Common myeloid progenitor, CD34-positive (primary cell): ENCODE data around the gene KCNJ5.

Source experiments
- CTCF ChIA-PET: fragments of 350-600 bp; sonication (Branson Sonifier 250); formaldehyde crosslinking; loops from one replicate; lab custom pipeline; 2021; ENCODE audit warnings: antibody characterized with exemption; lab: Charles Lee
- POLR2A ChIA-PET: fragments of 350-600 bp; sonication (Branson Sonifier 250); formaldehyde crosslinking; loops from one replicate; lab custom pipeline; 2021; ENCODE audit warnings: antibody characterized with exemption; lab: Charles Lee
- DNase-seq, 3 donors: peaks; one replicate each; pipeline versions ENCODE4 v3.0.0 to v3.0.0-alpha.2; 2013
- H3K27ac ChIP-seq, 2 experiments: 1 replicate in 1 of 2; 2 replicates in 1 of 2; pipeline ENCODE4 v1.7.0; 2013; ENCODE audit warnings: inconsistent platforms in 2 of 2, low read length in 2 of 2, mild to moderate bottlenecking in 2 of 2, low read depth in 1 of 2, moderate library complexity in 1 of 2; ENCODE audit not compliant: severe bottlenecking in 2 of 2, insufficient read depth in 1 of 2, poor library complexity in 1 of 2
- H3K27me3 ChIP-seq, 5 experiments: replicated peaks in 2 of 5; 1 replicate in 3 of 5; 2 replicates in 2 of 5; pipeline versions ENCODE4 v1.6.1 to v1.7.0; 2013; ENCODE audit warnings: low read length in 4 of 5, mild to moderate bottlenecking in 2 of 5, moderate library complexity in 2 of 5, inconsistent platforms in 1 of 5; ENCODE audit not compliant: insufficient read depth in 5 of 5, control insufficient read depth in 4 of 5
- H3K36me3 ChIP-seq, 4 experiments: 1 replicate in 2 of 4; 2 replicates in 2 of 4; pipeline versions ENCODE4 v1.6.1 to v1.7.0; 2013; ENCODE audit warnings: low read length in 3 of 4, control low read depth in 1 of 4, mild to moderate bottlenecking in 1 of 4; ENCODE audit not compliant: control insufficient read depth in 4 of 4, insufficient read depth in 4 of 4
- H3K4me1 ChIP-seq, 4 experiments: 1 replicate in 3 of 4; 2 replicates in 1 of 4; pipeline versions ENCODE4 v1.6.1 to v1.7.1; 2013; ENCODE audit warnings: low read length in 3 of 4, mild to moderate bottlenecking in 3 of 4, control low read depth in 1 of 4, inconsistent platforms in 1 of 4, moderate library complexity in 1 of 4; ENCODE audit not compliant: control insufficient read depth in 4 of 4, insufficient read depth in 4 of 4; ENCODE audit errors: control extremely low read depth in 1 of 4
- H3K4me3 ChIP-seq, 7 experiments: 1 replicate in 4 of 7; 2 replicates in 3 of 7; pipeline versions ENCODE4 v1.5.1 to v1.7.0; 2013; ENCODE audit warnings: mild to moderate bottlenecking in 7 of 7, low read length in 6 of 7, moderate library complexity in 6 of 7, inconsistent platforms in 2 of 7, low read depth in 2 of 7, control low read depth in 1 of 7; ENCODE audit not compliant: insufficient read depth in 4 of 7, control insufficient read depth in 1 of 7; ENCODE audit errors: extremely low read depth in 1 of 7
- H3K9me3 ChIP-seq, 5 experiments: 1 replicate in 4 of 5; 2 replicates in 1 of 5; pipeline versions ENCODE4 v1.6.1 to v1.7.1; 2013; ENCODE audit warnings: low read length in 4 of 5, mild to moderate bottlenecking in 2 of 5, inconsistent platforms in 1 of 5, low read depth in 1 of 5, moderate library complexity in 1 of 5; ENCODE audit not compliant: control insufficient read depth in 4 of 5, insufficient read depth in 2 of 5; ENCODE audit errors: control extremely low read depth in 1 of 5
- WGBS: methylation state at CpG from one replicate; pipeline ENCODE4 v1.1.5; 2013; ENCODE audit not compliant: insufficient coverage; 5-methylcytosine and 5-hydroxymethylcytosine counted together

The KCNJ5 gene

GRCh38 chr11:128879817-128880216, 11.3 kb upstream of the KCNJ5 start:
- no peak for DNase-seq
- ChIA-PET CTCF (interaction anchor here (1.3 to 6.6 kb wide), 4 partner anchors 45 to 77 kb away, joined by 3 to 61 read pairs (median 20); no protein-coding TSS in a partner anchor), POLR2A (no interaction called here)
- WGBS: 97% methylated on average over 10 of the region's 12 CpGs
- Histone ChIP-seq H3K27ac (no peak overlapping the region), H3K9me3 (no peaks in the 10 kb centered on the region), H3K27me3 (peaks cover 0 to 10% (median 7%) of the 10 kb centered on the region in 5 experiments), H3K4me1 (no peaks in the 10 kb centered on the region), H3K4me3 (no peak overlapping the region), H3K36me3 (no peaks in the 10 kb centered on the region)

DNA sequence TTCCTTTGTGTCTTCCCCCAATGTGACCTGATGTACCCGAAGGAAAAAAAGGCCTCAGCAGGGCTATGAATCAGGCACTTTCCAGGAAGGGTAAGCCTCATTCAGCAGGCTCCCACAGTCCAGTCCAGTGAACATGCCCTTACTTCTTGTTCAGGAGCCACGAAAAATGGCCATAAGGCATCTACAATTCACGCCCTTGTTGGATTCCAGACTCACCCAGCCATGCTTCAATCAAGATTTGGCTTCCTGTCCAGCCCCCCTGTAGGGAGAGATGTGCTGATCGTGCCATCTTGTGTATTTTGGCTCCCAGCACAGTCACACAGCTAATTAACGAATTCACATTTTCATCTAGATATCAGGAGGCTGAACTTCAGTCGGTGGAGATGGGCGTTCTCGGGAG, 9.9 kb upstream of the KCNJ5 start:
- no peaks in the 10 kb centered on the region for H3K36me3 ChIP-seq
- DNase-seq: no peak
- POLR2A ChIA-PET: no interaction called here
- H3K9me3 ChIP-seq: no peaks in the 10 kb centered on the region
- no peaks in the 10 kb centered on the region for H3K4me1 ChIP-seq
- H3K27ac ChIP-seq: no peak overlapping the region
- CTCF ChIA-PET: interaction anchor here (0.8 to 6.6 kb wide), 10 partner anchors 11 to 709 kb away, joined by 3 to 61 read pairs (median 4); no protein-coding TSS in a partner anchor
- no peak overlapping the region for H3K4me3 ChIP-seq
- peaks cover 0 to 13% (median 7%) of the 10 kb centered on the region in 5 experiments for H3K27me3 ChIP-seq
- 95% methylated on average over 4 of the region's 8 CpGs for WGBS

- Histone ChIP-seq H3K36me3 (no peaks in the 10 kb centered on the region), H3K27ac (no peak overlapping the region), H3K4me3 (no peak overlapping the region), H3K27me3 (peaks cover 0 to 16% (median 7%) of the 10 kb centered on the region in 5 experiments), H3K4me1 (peaks cover 0 to 7% (median 0%) of the 10 kb centered on the region in 4 experiments), H3K9me3 (no peaks in the 10 kb centered on the region)
- WGBS: 93% methylated on average over 4 of the region's 5 CpGs
- CTCF ChIA-PET: interaction anchor here (0.9 to 6.6 kb wide), 5 partner anchors 67 to 92 kb away, joined by 3 to 61 read pairs (median 4); no protein-coding TSS in a partner anchor
- POLR2A ChIA-PET: no interaction called here
- no peak for DNase-seq
These were observed 8.7 kb upstream of the KCNJ5 start for GRCh38 chr11:128882451-128882850.

- Histone ChIP-seq H3K27ac (no peak overlapping the region), H3K4me1 (peaks cover 0 to 7% (median 0%) of the 10 kb centered on the region in 4 experiments), H3K4me3 (no peak overlapping the region), H3K27me3 (peaks cover under 1 to 22% (median 17%) of the 10 kb centered on the region in 5 experiments), H3K9me3 (peaks cover 0 to 2% (median 0%) of the 10 kb centered on the region in 5 experiments), H3K36me3 (no peaks in the 10 kb centered on the region)
- WGBS: 19% methylated on average over 4 of the region's 4 CpGs
- DNase-seq: no peak
- ChIA-PET CTCF (interaction anchor here (1.0 to 13.0 kb wide), 11 partner anchors 9 to 726 kb away, joined by 3 to 640 read pairs (median 5); partner anchors contain the start of gene TP53AIP1), POLR2A (interaction anchor here (2.0 kb wide), 1 partner anchor 64 kb away, joined by 9 read pairs; no protein-coding TSS in a partner anchor)
These were observed 7.1 kb upstream of the KCNJ5 start for GRCh38 chr11:128884054-128884453.

GRCh38 chr11:128884703-128885338, 6.3 kb upstream of the KCNJ5 start:
- ChIA-PET CTCF (interaction anchor here (1.1 to 13.0 kb wide), 19 partner anchors 8 to 865 kb away, joined by 3 to 640 read pairs (median 5); partner anchors contain the start of gene TP53AIP1), POLR2A (interaction anchor here (2.0 kb wide), 1 partner anchor 64 kb away, joined by 9 read pairs; no protein-coding TSS in a partner anchor)
- 70% methylated on average over 5 of the region's 12 CpGs for WGBS
- H3K36me3 ChIP-seq: no peaks in the 10 kb centered on the region
- peaks cover 0 to 7% (median 0%) of the 10 kb centered on the region in 4 experiments for H3K4me1 ChIP-seq
- no peak overlapping the region for H3K4me3 ChIP-seq
- peaks cover 0 to 2% (median 0%) of the 10 kb centered on the region in 5 experiments for H3K9me3 ChIP-seq
- H3K27me3 ChIP-seq: peaks cover 3 to 28% (median 24%) of the 10 kb centered on the region in 5 experiments
- peak; percentile 74 to 81 (median 74) for DNase-seq
- H3K27ac ChIP-seq: no peak overlapping the region

DNA sequence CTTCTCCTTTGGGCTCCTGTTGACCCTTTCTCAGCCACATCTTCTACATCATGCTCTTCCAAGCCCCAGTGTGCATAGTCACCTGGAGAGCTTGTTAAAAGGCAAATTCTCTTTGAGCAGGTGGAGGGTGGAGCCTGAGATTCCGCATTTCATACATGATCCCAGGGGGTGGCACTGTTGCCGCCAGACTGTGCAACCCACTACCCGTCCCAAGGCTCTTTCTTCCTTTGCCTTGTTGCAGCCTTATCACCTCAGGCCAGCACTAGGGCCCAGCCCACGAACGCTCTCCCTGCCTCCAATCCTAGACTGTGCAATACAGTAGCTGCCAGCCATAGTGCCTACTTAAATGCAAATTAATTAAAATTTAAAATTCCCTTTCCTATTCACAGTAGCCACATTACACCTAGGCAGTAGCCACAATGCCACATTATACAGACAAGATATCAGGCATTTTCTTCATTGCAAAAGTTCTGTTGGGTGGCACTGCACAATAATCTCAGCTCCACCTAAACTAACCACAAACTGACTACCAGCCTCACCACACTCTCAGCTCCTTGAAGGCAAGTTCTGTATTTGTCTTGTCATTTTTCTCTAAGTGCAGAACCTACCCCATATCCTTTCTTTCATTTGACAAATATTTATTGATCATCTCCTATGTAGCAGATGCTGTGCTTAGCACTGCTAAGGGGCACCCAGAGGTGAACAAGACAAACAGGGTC, 4.6 kb upstream of the KCNJ5 start:
- WGBS: 4% methylated on average over 3 of the region's 5 CpGs
- ChIA-PET CTCF (interaction anchor here (0.8 to 13.0 kb wide), 16 partner anchors 8 to 739 kb away, joined by 3 to 640 read pairs (median 6); partner anchors contain the start of gene TP53AIP1), POLR2A (no interaction called here)
- no peak overlapping the region for H3K4me3 ChIP-seq
- peaks cover 0 to 20% (median 10%) of the 10 kb centered on the region in 4 experiments for H3K4me1 ChIP-seq
- peaks cover 0 to 2% (median 0%) of the 10 kb centered on the region in 5 experiments for H3K9me3 ChIP-seq
- H3K36me3 ChIP-seq: no peaks in the 10 kb centered on the region
- H3K27ac ChIP-seq: no peak overlapping the region
- H3K27me3 ChIP-seq: peaks cover 3 to 40% (median 38%) of the 10 kb centered on the region in 5 experiments
- DNase-seq: peak; percentile 69 to 81 (median 80)
